HTR-8/SVneo (cell line): ENCODE data around the gene DRGX.

ENCODE experiments used
- DNase-seq: peaks from one replicate; pipeline ENCODE4 v3.0.0; 2011; ENCODE audit warnings: low spot score, mixed read lengths; ENCODE audit not compliant: insufficient read length
- FAIRE-seq: peaks from 2 replicates; lab custom pipeline; 2011; peaks lifted over from hg19 to GRCh38; lab: Jason Lieb, UNC

Gene DRGX

DNA sequence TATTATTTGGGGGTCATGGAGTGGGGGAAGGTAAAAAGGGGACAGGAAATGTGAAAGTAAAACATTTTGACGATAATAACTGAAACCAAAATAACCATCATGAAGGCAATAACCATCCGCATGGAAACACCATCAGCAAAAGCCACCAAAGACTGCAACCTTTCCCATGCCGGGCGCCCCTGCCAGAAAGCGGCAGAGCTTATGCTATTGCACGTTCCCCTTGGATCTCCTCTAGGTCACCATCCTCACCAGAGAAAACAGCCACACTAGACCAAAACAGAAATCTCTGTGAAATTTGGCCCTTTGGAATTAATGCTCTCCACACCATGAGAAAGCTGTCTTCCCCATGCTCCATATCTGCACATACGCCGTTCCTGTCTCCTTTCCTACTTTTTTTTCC, 31.1 kb downstream of the DRGX start:
- no peak for FAIRE-seq
- DNase-seq, result no peak

DNA sequence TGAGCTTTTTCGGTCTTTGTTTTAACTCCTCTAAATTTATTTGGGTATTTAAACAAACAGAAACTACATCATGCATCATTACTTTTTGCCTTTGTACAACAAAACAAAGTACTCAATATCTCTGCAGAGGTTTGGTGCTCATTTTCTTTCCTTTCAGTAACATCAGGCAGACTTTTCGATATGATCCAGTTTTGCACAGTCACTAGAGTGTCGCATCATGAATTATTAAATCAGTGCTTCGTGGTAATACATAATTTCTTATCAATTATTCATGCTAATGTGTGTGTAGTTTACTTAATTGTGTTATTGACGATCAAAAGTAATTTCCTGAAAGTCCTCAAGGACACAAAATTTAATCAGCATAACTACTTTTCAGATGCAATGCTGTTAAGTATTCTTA, 31.8 kb downstream of the DRGX start:
- DNase-seq, result no peak
- no peak for FAIRE-seq

DNA sequence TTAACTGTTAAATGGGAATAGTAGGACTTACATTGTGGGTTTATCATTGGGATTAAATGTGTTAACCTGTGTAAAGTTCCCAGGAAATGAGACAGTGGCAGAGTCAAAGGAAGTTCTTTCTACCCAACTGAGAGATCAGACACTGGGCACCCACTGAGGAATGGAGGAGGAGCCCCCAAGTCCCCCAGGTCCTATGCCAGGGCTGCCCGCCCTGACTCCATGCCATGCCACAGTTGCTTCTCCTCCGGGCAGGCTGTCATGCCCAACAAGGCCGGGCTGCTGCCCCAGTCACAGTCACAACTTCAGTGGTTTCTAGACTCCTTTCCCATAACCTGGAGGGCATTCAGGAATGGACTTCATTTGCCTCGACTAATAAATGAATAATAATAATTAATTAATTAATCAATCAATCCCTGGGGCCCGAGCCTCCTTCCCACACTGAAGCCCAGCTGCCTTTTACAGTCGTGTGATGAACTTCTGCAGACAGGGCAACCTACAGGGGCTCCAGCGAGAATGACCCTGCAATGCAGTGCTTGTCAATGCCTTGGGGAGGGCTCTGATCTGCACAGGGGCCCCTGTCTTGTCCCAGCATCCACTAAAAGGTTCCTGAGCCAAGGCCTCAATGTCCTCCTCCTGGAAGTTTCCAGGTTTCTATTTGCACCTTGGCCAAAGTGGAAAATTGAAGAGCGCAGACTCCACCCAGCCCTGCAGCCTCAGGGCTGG, 32.4 kb downstream of the DRGX start:
- DNase-seq (no peak), FAIRE-seq (no peak)

DNA sequence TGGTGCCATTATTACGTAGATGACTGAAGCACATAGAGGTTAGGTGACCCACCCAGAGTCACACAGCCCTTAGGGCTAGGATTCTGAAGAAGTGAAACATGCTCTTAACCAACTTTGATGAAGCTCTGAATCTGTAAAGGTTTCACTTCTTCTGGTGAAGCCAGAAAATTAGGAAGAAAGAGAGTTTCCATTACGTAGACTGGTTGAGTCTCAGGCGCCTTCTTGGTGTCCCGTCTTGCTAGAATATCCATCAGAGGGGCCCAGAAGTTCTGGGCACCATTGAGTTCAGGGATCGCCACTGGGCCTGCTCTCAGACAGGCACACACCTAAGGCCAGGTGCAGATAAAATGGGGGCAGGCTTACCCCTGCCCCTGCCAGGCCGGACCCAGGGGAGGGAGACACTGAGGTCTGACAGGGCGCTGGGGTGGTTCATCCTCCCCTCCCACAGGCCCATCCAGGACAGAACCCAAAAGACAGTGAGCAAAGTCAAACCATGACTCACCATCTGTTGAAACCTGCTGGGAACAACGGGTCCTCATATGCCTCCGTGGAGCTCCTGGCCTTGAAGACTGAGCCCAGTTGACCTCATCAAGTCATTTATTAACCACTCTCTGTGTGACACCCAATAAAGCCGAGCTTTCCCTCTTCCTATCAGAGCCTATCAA, 33.2 kb downstream of the DRGX start:
- no peak for DNase-seq

DNA sequence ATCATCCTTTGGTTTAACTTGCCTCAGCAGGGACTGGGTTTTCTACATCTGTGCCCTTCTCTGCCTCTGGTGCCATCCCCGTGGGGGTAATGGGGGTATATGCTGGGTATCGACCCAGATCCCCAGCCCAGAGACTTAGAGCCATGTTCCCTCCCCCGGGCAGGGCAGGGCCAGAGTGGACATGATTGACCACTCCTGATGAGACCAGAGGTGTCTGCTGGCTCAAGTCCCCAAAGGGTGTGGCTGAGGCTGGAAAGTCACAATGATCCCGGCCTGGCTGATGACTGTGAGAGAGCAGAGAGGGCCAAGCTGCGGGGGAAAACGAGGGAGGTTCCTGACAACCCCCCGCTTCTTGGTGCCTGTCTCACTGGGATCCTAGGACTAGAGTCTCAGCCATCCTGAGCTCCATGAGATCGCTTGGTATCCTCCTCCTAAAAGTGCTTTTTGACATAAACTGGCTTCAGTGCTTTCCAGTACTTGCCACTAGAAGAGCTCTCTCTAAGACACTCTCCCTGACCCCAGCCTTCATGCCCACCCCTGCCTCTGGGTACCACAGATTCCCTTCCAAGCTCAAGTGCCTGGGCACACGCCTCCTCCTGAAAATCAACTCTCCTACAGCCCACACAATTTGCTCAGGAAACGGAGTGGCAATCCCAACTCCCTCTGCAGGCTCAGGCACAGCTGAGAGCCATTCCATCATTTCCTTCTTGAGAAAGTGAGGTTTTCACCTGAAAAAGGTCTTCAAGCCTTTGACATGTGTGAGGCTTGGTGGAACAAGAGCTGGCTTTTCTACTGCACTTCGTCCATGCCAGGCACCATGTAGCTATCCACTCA, 33.9 kb downstream of the DRGX start:
- FAIRE-seq, result no peak
- no peak for DNase-seq

More for the DNA sequence above, 33.2 kb downstream of the DRGX start:
- FAIRE-seq, result no peak

DNA sequence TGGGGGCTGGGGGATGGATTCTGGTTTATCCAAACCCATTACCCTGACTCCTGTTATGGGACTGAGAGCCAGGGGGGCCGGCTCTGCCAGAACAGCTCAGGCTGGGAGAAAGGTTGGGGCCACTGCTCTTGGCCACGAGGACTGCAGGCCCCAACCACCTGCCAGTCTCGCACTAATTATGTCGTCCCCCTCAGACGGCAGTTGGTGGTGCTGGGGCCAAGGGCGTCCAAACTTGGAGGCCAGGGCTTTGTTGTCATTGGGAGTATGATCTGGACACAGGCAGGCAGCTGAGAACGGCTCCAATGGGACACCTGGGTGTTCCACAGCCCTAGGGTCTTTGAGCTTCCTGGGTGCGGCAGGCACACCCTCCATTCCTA, 34.7 kb downstream of the DRGX start:
- no peak for FAIRE-seq
- DNase-seq, result no peak

DNA sequence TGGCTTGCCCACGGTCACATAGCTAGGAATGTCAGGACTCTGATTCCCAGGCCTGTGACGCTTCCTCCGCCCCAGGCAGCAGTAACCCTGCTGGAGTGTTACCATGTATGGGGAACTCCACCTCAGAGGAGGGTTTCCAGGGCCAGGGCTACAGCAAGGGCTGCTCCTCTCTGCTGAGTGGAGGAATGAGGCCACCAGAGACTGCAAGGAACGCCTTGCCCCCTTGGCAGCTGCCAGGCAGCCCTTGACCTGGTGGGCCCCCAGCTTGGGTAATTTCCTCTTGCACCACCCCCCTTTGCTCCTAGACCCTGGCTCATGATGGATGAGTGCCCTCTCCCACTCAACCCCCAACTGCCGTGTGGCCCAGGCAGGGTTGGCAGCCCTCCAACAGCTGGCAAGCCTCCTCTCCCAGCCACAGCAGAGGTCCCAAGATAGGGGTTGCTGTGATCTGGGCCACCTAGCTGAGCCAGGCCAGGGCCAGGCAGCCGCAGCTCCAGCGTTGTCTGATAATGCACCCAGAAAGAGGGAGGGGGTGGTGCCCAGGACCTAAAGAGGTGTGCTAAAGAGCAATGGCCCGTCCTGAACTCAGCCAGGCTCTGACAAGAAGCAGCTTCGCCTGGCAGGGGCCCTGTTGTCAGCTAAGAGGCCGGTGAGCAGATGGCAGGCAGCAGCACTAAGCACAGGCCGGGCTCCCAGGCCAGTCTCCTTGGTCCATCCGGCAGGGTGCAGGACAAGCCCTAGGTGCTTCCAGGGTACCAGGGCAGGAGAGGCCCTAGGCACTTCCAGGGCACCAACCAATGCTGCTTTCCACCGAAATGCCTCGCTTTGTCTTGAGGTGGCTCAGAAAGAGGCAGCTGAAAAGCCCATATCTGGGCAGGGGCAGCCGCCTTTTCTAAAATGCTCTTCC, 35.4 kb downstream of the DRGX start:
- no peak for FAIRE-seq
- no peak for DNase-seq

DNA sequence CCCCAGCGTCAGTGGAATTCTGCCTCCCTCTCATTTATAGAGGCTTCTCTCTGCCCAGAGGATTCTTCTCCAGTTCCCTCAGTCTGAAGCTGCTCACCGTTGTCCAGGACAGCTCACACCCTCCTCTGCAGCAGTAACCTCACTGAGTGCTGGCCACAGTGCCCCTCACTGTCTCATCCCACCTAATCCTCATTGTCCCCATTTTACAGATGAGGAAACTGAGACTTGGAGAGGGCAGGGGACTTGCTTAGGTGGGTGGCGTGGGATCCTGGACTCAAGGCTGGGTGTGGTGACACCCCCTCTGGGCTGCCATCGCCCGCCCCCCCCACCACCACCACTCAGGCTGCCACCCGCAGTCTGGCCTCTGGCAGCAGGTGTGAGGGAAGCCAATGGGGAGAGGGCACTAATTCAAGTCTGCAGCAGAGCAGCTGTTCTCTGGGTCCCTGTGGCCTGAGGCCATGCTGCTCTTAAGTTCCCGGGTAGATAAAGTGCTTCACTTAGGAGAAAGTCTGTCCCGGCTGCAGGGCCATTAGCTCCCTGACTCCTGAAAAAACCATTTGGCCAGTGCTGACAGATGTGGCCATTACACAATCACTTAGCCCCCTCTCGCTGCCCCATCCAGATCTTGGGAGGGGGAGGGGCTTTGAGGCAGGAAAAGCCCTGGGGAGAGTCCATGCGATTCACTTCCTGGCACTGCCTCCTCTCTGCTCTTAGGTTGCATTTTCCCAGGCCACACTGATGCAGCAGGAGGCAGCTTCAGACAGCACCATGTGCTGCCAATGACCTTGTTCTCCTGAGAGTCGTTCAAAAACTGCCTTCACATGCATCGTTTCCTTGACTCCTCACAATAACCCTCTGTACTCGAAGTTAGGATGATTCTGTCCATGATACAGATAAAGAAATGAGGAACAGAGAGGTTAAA, 36.3 kb downstream of the DRGX start:
- FAIRE-seq (no peak), DNase-seq (no peak)

DNA sequence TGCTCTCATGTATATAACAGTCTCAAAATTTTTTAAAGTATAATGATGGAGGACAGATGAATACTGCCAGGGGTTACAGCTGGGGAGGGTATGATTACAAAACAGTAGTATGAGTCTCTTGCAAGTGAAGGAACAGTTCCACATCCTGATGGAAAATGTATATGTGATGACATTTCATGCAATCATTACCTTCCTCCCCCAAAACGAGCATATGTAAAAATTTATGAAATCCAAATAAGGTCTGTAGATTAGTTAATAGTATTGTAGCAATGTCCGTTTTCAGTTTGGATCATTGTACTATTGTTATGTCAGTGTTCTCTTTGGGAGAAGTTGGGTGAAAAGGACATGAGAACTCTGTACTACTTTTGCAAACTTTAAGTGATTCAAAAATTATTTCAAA, 38.0 kb downstream of the DRGX start:
- no peak for FAIRE-seq
- DNase-seq, result no peak

DNA sequence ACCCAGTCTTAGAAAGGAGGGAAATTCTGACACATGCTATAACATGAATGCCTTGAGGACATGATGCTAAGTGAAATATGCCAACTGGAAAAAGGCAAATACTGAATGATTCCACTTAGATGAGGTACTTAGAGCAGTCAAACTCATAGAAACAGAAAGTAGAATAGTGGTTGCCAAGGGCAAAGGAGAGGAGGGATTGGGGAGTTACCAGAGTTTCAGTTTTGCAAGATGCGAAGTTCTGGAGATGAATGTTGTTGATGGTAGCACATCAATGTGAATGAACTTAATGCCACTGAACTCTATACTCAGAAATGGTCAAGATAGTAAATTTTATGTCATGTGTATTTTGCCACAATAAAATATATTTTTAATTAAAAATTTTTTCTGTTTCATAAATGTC, 38.9 kb downstream of the DRGX start:
- no peak for DNase-seq
- FAIRE-seq, result no peak

DNA sequence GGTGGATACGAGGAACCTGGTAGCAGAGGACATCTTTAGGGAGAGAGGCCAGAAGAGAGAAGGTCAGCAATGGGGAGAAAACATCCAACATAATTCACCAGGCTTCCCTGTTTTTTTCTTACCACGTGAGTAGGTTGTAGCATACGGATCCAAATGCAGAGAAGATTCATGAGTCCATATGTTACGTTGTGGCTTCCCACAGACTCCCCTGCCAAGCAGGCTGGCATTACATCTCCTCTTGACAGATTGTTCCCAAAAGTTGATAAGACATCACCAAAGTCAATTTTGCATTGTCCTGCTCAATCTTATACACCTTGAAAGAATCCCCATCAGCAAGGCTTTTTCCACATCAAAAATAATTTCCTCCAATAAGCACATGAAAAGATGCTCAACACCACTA, 39.7 kb downstream of the DRGX start:
- DNase-seq (no peak), FAIRE-seq (no peak)

DNA sequence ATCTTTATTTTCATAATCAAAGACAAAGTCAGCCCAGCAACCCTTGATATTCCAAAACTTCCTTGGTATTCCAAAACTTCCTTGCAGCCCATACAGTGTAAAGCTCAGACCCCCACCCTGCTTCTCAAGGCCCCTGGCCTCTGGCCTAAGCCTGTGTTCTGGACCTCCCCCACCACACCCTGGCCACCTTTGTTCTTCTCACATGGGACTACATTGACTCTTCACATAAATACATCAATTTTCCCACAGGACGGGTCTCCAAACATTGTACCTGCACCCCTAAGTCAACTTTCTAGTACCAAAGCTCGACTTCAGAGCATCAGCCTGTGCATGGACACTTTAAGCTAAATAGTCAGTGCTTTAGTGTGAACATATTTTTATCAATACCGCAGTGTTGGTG, 40.7 kb downstream of the DRGX start:
- FAIRE-seq (no peak), DNase-seq (no peak)

DNA sequence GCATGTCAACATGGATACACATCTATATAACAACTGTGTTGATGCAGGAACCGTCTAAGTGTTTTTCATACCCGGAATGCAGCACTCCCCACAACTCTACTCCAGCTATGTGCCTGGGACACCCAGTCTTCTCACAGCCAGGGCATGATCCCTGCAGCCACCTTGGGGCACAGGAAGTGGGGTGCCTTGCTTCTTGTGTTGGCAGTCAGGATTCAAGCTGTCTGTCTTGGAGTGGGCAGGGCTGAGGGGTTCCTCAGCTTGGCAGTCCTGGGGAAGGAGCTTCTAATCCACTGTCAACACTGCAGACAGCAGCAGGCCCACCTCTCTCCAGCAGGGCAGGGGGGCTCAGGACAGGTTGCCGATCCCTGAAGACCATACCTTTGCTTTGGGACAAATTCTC, 41.3 kb downstream of the DRGX start:
- no peak for FAIRE-seq
- DNase-seq, result no peak

DNA sequence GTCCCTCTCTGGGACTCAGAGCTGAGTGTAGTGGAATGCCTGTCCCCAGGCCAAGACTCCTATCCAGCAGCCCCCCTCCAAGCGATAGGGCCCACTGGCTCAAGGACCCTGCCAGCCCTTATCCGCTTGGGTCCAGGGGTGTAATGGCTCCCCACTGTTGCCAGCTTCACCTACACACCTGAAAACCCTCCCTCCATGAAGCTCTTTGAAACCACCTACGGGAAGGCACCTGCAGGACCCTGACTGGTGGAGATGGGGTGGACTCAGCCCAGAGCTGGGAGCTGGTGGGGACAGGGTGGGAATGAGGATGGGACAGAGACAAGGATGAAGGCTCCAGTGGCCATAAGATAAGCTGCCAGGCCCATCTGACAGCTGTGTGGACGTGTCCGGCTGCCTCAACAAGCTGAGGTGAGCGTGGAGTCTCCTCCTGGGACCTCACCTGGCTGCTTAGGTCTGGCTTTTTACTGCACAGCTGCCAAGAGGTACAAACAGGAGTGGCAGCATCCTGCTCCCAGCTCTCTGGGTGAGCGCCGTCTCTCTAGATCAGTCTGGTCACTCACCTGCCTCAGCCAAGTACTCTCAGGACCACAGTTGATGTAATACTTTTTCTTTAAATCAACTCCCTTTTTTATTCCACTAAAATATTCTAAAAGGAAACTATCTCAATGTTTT, 41.9 kb downstream of the DRGX start:
- FAIRE-seq (no peak), DNase-seq (no peak)

DNA sequence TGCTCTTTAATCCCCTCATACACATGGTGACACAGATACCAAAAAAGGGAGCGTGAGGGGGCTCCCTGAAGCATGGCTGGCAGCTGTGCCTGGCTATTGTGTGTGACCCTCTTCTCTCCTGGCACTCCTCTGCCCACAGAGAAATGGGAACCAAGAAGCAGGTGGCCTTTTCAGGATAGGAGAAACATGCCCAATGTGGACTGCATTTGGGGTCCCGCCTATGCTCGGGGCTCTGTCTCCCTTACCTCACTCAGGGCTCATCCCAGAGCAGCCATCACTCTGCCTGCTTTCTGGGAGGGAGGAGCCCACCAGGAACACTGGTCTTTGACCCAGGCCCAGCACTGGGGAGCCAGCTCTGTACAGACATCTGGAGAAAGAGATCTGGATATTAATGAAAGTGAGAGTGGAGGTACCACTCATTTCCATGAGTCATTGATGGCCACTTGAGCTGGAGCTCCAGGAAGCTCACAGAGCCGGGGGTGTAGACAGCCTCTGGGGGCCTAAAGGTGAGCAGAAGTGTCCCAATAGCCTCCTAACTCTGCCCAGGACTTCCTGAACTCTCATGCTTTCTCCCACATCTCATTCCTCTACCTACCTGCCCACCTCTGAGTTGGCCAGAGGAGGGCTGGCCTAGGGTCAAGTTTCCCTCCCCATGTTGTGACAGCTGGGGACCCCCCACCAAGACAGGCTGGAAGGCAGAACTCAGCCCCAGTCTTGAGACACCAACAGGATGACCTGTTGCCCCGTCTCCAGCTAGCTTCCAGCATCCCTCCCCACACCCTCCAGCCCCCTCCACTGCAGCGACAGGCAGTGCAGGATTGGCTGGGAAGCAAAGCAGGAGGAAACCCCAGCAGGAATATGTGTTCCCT, 42.6 kb downstream of the DRGX start:
- FAIRE-seq (no peak), DNase-seq (no peak)

DNA sequence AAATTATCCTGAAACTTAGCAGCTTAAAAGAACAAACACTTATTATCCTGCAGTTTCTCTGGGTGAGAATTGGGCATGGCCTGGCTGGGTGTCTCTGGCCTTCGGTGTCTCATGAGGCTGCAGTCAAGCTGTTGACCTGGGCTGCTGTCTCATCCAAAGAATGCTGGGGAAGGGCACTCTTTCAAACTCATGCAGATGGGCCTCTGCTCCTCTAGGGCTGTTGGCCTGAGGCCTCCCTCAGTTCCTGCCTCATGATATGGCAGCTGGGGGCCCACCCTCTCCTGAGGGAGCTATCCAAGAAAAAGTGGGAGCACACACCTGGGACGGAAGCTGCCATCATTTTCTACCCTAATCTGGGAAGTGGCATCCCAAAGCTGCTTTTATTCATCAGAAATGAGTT, 43.6 kb downstream of the DRGX start:
- FAIRE-seq, result no peak
- DNase-seq, result no peak

DNA sequence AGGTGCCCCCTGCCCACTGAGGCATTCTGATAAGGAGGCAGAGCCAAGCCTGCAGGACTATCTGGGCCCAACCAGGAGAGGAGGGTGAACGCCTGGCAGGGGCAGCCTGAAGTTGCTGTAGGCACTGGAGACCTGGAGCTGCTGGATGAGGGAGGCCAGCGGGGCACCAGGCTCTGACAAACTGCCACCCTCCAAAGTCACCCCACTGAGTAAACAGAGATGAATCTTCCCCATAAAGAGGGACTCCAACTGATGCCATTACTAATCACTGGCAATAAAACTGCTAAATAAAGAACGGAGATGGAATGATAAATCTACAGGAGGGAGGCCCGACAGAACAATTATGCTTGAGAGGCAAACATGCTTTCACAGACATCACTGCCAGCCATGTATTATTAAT, 44.2 kb downstream of the DRGX start:
- DNase-seq (no peak), FAIRE-seq (no peak)
